ENCODE results near the gene IGSF6.

Gene IGSF6

GRCh38 chr16:21654466-21654865, 2.1 kb upstream of the IGSF6 start:
- TF ChIP-seq SIN3A (IDR thresholded peaks at IDR 0.05; ENCODE audit: borderline replicate concordance, insufficient read depth, low read length) = no peak
- TF ChIP-seq FOXP2 (optimal IDR thresholded peaks at IDR 0.05; ENCODE audit: borderline replicate concordance, extremely low read depth, extremely low read length, insufficient read depth) = no peak
- no peak for TF ChIP-seq TAF1 (IDR thresholded peaks at IDR 0.05; ENCODE audit: borderline replicate concordance, insufficient read depth, low read length)
- no peak for TF ChIP-seq POLR2AphosphoS5 (IDR thresholded peaks at IDR 0.05; ENCODE audit: low read depth, low read length)
- no peak for TF ChIP-seq REST (IDR thresholded peaks at IDR 0.05; ENCODE audit: insufficient read depth in 1 of 2, low read depth in 2 of 2, low read length in 2 of 2)

- no peak for TF ChIP-seq FOXP2 (optimal IDR thresholded peaks at IDR 0.05; ENCODE audit: borderline replicate concordance, extremely low read depth, extremely low read length, insufficient read depth)
- no peak for TF ChIP-seq TAF1 (IDR thresholded peaks at IDR 0.05; ENCODE audit: borderline replicate concordance, insufficient read depth, low read length)
- TF ChIP-seq SIN3A (IDR thresholded peaks at IDR 0.05; ENCODE audit: borderline replicate concordance, insufficient read depth, low read length) = no peak
- no peak for TF ChIP-seq REST (IDR thresholded peaks at IDR 0.05; ENCODE audit: insufficient read depth in 1 of 2, low read depth in 2 of 2, low read length in 2 of 2)
- no peak for TF ChIP-seq POLR2AphosphoS5 (IDR thresholded peaks at IDR 0.05; ENCODE audit: low read depth, low read length)
These were observed 1.2 kb upstream of the IGSF6 start for GRCh38 chr16:21653571-21653970.

GRCh38 chr16:21651515-21651914, 893 bp downstream of the IGSF6 start:
- TF ChIP-seq POLR2AphosphoS5 (IDR thresholded peaks at IDR 0.05; ENCODE audit: low read depth, low read length) (no peak), SIN3A (IDR thresholded peaks at IDR 0.05; ENCODE audit: borderline replicate concordance, insufficient read depth, low read length) (no peak), REST (IDR thresholded peaks at IDR 0.05; ENCODE audit: insufficient read depth in 1 of 2, low read depth in 2 of 2, low read length in 2 of 2) (no peak), TAF1 (IDR thresholded peaks at IDR 0.05; ENCODE audit: borderline replicate concordance, insufficient read depth, low read length) (no peak), FOXP2 (optimal IDR thresholded peaks at IDR 0.05; ENCODE audit: borderline replicate concordance, extremely low read depth, extremely low read length, insufficient read depth) (no peak)

GRCh38 chr16:21650521-21650920, 1.9 kb downstream of the IGSF6 start:
- TF ChIP-seq REST (IDR thresholded peaks at IDR 0.05; ENCODE audit: insufficient read depth in 1 of 2, low read depth in 2 of 2, low read length in 2 of 2) = no peak
- TF ChIP-seq SIN3A (IDR thresholded peaks at IDR 0.05; ENCODE audit: borderline replicate concordance, insufficient read depth, low read length) = no peak
- no peak for TF ChIP-seq TAF1 (IDR thresholded peaks at IDR 0.05; ENCODE audit: borderline replicate concordance, insufficient read depth, low read length)
- TF ChIP-seq FOXP2 (optimal IDR thresholded peaks at IDR 0.05; ENCODE audit: borderline replicate concordance, extremely low read depth, extremely low read length, insufficient read depth) = no peak
- TF ChIP-seq POLR2AphosphoS5 (IDR thresholded peaks at IDR 0.05; ENCODE audit: low read depth, low read length) = no peak

Measured in PFSK-1 (cell line).